Thyroid gland (tissue), 4 donors: ENCODE data around the gene DARS2.

ENCODE experiments used
- POLR2A ChIP-seq, 2 donors: fragments of 450-650 bp; IDR thresholded peaks; one replicate each; pipeline ENCODE4 v1.6.1; 2017; ENCODE audit warnings: antibody characterized with exemption in 2 of 2, mild to moderate bottlenecking in 2 of 2, moderate library complexity in 1 of 2
- TF ChIP-seq, protein P1 (sequence below), 6 experiments: fragments of 200-600 bp in 3 of 6; fragments of 450-650 bp in 3 of 6; sonication (generic) in 3 of 6; IDR thresholded peaks; one replicate each; pipeline ENCODE4 v1.5.1; 2016 to 2019; ENCODE audit warnings: antibody characterized with exemption in 6 of 6, mild to moderate bottlenecking in 2 of 6, inconsistent platforms in 1 of 6, moderate library complexity in 1 of 6

DNA sequence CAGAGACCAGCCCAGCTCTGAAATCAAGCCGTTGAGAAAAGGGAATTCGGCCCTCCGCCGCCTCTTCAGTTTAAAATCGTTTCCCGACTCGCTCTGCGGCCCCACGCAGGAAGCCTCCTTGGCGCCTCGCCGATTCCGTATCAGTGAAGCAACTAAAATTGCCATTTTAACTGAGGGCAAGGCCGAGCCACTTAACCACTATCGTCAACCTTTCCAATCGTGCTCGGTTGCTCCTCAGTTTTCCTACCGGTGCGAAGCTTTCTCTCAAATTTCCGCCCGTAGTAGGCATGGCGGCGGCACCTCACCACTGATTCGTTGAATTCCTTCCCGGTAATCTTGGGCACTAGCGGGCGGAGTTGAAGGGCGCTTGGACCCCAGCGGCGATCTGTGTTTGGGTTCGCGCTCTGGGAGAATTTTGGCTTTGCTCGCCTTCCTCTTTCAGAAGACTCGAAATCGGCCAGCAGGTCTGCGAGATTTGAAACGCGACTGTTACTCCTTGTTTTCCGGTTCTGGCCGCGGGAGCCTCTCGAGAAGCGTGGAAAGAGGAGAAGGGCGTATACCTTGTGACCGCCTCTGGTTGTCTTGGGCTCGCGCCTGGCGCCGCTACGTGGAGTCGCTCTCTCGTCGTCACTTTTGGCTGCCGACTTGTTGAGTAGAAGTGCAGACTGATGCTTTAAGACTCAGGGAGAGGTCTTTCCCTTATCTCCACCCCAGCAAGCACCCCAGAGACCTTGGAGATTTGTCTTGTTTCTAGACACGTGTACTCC lies at the start of gene DARS2, which contains the start of gene CENPL:
- TF ChIP-seq POLR2A (IDR thresholded peaks at IDR 0.05): peak in 1 of 2 donors; percentile 58
- TF ChIP-seq, protein P1, sequence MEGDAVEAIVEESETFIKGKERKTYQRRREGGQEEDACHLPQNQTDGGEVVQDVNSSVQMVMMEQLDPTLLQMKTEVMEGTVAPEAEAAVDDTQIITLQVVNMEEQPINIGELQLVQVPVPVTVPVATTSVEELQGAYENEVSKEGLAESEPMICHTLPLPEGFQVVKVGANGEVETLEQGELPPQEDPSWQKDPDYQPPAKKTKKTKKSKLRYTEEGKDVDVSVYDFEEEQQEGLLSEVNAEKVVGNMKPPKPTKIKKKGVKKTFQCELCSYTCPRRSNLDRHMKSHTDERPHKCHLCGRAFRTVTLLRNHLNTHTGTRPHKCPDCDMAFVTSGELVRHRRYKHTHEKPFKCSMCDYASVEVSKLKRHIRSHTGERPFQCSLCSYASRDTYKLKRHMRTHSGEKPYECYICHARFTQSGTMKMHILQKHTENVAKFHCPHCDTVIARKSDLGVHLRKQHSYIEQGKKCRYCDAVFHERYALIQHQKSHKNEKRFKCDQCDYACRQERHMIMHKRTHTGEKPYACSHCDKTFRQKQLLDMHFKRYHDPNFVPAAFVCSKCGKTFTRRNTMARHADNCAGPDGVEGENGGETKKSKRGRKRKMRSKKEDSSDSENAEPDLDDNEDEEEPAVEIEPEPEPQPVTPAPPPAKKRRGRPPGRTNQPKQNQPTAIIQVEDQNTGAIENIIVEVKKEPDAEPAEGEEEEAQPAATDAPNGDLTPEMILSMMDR (IDR thresholded peaks at IDR 0.05): no peak
